ENCODE measurements around the gene NEUROD2. TPM values are rescaled to one million over a fixed set of nuclear protein-coding genes. Genes with fewer than 3 reads are reported as not detected.

NEUROD2 gene
- total and polyA plus RNA-seq, 9 donors = not detected

- no peak overlapping the region for H3K4me3 ChIP-seq
- DNase-seq = no peak
- H3K9me3 ChIP-seq = no peaks in the 10 kb centered on the region
- H3K27me3 ChIP-seq = no peaks in the 10 kb centered on the region
- WGBS, 3 donors = 72 to 83% (median 74%) methylated on average over 12 of the region's 12 CpGs
- H3K36me3 ChIP-seq = no peaks in the 10 kb centered on the region
- H3K27ac ChIP-seq = no peak overlapping the region
- H3K4me1 ChIP-seq (ENCODE audit: insufficient read depth) = peaks cover 1% of the 10 kb centered on the region
- TF ChIP-seq CTCF (IDR thresholded peaks at IDR 0.05) = no peak
- no peak for TF ChIP-seq EP300 (IDR thresholded peaks at IDR 0.05)
- TF ChIP-seq POLR2A (IDR thresholded peaks at IDR 0.05) = no peak
- intact Hi-C loops (cut with DNase I) = loop anchor here in 2 of 4 donors (5.0 to 10.0 kb wide), 3 partner anchors 85 to 122 kb away; partner anchors contain the start of gene MIEN1 (in 1 of the 2)
Observed at GRCh38 chr17:39629898-39630297, 22.2 kb upstream of the NEUROD2 start.

GRCh38 chr17:39629494-39629880 is 21.8 kb upstream of the NEUROD2 start:
- intact Hi-C loops (cut with DNase I) = loop anchor here in 2 of 4 donors (5.0 to 10.0 kb wide), 2 partner anchors 85 to 123 kb away; no protein-coding TSS in a partner anchor
- no peak for DNase-seq
- WGBS, 3 donors = 64 to 70% (median 69%) methylated on average over 3 of the region's 3 CpGs
- TF ChIP-seq EP300 (IDR thresholded peaks at IDR 0.05) (no peak), POLR2A (IDR thresholded peaks at IDR 0.05) (no peak), CTCF (IDR thresholded peaks at IDR 0.05) (no peak)
- Histone ChIP-seq H3K4me3 (no peak overlapping the region), H3K9me3 (no peaks in the 10 kb centered on the region), H3K36me3 (no peaks in the 10 kb centered on the region), H3K27me3 (no peaks in the 10 kb centered on the region), H3K27ac (no peak overlapping the region), H3K4me1 (ENCODE audit: insufficient read depth) (no peaks in the 10 kb centered on the region)

- no peak for DNase-seq
- TF ChIP-seq POLR2A (IDR thresholded peaks at IDR 0.05) (no peak), EP300 (IDR thresholded peaks at IDR 0.05) (no peak), CTCF (IDR thresholded peaks at IDR 0.05) (no peak)
- Histone ChIP-seq H3K36me3 (no peaks in the 10 kb centered on the region), H3K27me3 (no peaks in the 10 kb centered on the region), H3K4me1 (ENCODE audit: insufficient read depth) (no peaks in the 10 kb centered on the region), H3K27ac (no peak overlapping the region), H3K4me3 (no peak overlapping the region), H3K9me3 (no peaks in the 10 kb centered on the region)
- 59 to 65% (median 65%) methylated on average over 10 of the region's 10 CpGs for WGBS, 3 donors
- intact Hi-C loops (cut with DNase I) = loop anchor here in 2 of 4 donors (5.0 to 10.0 kb wide), 2 partner anchors 84 to 123 kb away; no protein-coding TSS in a partner anchor
Observed at GRCh38 chr17:39628655-39629493, 21.2 kb upstream of the NEUROD2 start.

- WGBS, 3 donors = 44 to 56% (median 45%) methylated on average over 12 to 16 of the region's 16 CpGs
Observed at GRCh38 chr17:39627712-39628516, 20.2 kb upstream of the NEUROD2 start.

More at GRCh38 chr17:39627712-39628516, 20.2 kb upstream of the NEUROD2 start:
- Histone ChIP-seq H3K27me3 (no peaks in the 10 kb centered on the region), H3K4me1 (ENCODE audit: insufficient read depth) (peaks cover 2% of the 10 kb centered on the region), H3K36me3 (no peaks in the 10 kb centered on the region), H3K9me3 (no peaks in the 10 kb centered on the region), H3K27ac (no peak overlapping the region), H3K4me3 (no peak overlapping the region)
- no peak for DNase-seq
- intact Hi-C loops (cut with DNase I) = loop anchor here in 2 of 4 donors (5.0 to 10.0 kb wide), 2 partner anchors 83 to 124 kb away; no protein-coding TSS in a partner anchor
- TF ChIP-seq EP300 (IDR thresholded peaks at IDR 0.05) (no peak), POLR2A (IDR thresholded peaks at IDR 0.05) (no peak), CTCF (IDR thresholded peaks at IDR 0.05) (no peak)
